Effector CD8-positive, alpha-beta T cell (primary cell): ENCODE data around the gene PDE6B.

ENCODE experiments used
- DNase-seq: peaks from one replicate; lab custom pipeline; 2025; lab: John Stamatoyannopoulos, UW

PDE6B gene

DNA sequence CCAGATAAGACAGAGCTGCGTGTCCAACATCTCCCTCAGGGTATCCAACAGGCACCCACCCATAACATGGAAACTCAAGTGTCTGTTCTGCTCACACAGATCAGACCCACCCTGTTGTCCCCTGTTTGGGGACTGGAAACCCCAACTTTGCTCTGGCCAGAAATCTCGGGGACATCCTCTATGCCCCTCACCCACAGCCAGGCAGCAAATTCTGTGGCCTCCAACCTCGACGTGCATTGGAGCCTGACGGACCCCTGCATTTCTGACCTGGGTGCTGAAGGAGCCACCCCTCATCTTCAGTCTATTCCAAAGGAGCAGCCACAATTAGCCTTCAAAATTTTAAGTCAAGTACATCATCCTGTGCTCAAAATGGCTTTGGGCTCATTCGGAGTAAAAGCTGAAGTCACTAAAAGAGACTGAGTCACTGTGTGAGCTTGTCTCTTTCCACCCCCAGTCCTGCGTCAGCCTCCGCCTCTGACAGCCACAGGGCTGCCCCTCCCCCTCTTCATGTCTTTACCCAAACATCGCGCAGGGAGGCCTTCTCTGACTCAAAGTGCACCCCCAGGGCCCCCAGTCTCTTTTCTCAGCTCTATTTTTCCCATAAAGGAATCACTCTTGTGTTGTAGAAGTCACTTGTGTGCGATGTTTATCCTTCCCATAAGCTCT is 24.4 kb upstream of the PDE6B start:
- DNase-seq = no peak

GRCh38 chr4:601612-602558 is 23.5 kb upstream of the PDE6B start:
- DNase-seq = no peak

DNA sequence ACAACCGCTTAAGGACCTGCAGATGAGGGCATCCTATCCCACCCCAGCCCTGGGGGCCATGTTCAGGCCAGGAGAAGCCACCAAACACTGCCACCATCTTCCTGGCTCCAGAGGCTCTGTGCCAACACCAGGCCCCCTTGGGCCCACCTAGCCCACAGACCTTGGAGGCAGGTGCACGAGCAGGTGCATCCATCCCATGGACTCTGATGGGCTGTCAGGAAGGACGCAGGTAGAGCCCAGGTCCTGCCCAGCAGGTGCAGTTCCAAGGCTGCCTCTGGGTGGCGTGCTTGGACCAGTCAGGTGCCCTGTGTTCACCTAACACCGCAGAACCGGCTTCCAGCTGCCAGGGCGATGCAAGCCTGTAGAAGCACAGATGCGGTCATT is 22.8 kb upstream of the PDE6B start:
- DNase-seq = peak; percentile 37

GRCh38 chr4:604131-604530 is 21.2 kb upstream of the PDE6B start:
- DNase-seq = no peak

DNA sequence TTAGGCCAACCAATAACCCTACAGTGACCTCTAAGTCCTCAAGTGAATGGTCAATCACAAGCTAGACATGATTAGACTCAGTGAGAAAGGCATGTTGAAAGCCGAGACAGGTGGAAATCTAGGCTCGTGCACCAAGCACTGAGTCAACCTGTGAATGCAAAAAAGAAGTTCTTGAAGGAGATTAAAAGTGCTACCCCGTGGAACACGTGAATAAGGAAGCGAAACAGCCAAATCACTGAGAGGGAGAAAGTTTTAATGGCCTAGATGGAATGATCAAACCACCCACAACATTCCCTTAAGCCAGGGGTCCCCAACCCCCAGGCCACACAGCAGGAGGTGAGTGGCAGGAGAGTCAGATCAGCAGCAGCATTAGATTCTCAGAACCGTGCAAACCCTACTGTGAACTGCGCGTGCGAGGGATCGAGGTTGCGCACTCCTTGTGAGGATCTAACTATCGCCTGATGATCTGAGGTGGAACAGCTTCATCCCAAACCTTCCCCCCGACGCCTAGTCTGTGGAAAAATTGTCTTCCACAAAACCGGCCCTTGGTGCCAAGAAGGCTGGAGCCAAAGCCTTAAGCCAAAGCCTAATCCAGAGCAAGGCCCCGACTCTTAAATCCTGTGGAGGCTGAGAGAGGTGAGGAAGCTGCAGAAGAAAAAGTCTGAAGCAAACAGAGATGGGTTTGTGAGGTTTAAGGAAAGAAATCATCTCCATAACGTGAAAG is 19.5 kb upstream of the PDE6B start:
- no peak for DNase-seq

DNA sequence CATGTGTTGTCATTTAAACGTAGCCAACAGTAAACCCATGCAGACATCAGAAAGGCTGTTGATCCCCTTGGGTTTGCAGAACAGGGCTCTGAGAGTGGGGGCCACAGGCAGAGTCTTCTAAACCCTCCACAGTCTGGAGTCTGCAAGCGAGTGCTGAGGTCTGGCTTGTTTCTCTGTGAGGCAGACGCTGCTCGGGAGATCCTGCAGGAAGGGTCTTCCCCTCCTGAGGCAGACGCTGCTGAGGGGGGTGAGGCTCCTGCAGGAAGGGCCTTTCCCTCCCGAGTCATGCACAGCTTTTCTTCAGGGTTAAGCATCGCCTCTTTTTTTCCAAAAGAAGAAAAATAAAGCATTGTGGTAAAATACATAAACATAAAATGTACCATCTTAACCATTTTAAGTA is 17.1 kb upstream of the PDE6B start:
- no peak for DNase-seq

- DNase-seq = no peak
Measured at GRCh38 chr4:609400-610050, 15.8 kb upstream of the PDE6B start.

DNA sequence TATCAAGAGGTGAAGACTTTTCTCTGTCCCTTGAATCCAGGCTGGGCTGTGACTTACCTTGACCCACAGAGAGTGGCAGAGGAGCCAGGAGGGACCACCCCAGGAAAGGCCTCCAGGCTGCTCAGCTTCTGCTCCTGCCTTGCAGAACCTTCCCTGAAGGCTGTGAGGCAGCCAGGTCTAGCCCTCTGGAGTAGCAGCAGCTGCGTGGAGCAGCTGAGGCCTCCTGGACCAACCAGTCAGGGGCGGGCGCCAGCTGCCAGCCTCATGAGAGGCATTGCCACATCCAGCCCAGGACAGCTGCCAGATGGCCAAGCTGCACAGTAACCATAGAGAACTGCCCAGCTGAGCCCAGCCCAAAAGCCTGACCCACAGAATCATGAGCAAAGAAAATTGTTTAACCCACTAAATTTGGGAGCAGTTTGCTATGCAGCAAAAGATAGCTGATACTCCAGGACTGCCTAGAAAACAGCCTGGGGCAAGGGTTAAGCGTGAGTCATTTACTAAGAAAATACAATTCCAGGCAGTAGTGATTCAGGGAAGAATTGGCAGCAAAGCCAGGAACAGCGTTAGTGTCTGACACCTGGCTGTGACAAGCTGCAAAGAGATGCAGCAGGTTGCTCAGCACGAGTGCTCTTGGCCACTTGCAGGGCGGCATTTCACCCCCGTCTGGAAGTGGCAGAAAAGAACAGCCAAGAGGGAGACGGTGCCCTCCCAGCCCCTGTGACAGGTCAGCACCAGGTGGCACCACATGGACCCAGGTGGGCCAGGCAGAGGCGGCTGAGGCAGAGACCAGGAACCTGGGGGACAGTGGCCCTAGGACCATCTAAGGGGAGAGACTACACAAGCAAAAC is 14.7 kb upstream of the PDE6B start:
- DNase-seq = no peak

GRCh38 chr4:612052-612748 is 13.2 kb upstream of the PDE6B start:
- no peak for DNase-seq

- DNase-seq = no peak
Measured at GRCh38 chr4:612749-613125, 12.6 kb upstream of the PDE6B start.

DNA sequence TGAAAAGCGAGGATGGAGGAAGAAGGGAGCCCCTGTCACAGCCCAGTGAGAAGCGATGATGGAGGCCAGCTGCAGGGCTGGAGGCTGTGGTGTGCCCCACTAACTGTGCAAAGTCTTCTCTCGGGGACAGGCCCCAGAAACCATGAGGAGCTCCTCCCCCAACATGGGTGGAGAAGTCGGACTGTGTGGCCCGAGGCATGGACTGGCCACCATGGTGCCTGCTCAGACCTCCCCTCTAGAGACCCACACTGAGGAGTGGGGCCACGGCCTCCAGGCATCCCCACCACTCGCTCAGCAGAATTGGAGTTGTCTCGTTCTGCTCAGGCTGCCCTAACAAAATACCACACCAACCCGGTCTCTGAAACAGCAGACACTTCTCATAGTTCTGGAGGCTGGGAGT is 12.2 kb upstream of the PDE6B start:
- DNase-seq = no peak

DNA sequence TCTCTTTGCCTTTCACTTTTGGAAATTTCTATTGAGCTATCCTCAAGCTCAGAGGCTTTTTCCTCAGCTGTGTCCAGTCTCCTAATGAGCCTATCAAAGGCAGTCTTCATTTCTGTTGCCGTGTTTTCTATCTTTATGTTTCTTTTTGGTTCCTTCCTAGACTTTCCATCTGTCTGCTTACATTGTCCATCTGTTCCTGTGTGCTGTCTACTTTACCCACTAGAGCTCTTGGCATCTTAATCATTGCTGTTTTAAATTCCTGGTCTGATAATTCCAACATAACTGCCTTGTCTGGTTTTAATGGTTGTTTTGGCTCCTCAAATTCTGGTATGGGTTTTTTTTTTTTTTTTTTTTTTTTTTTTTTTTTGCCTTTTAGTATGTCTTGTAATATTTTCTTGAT is 9.3 kb upstream of the PDE6B start:
- no peak for DNase-seq

- DNase-seq = no peak
Measured at GRCh38 chr4:616911-617643, 8.3 kb upstream of the PDE6B start.

- DNase-seq = no peak
Measured at GRCh38 chr4:617644-618641, 7.4 kb upstream of the PDE6B start.

- no peak for DNase-seq
Measured at GRCh38 chr4:620201-620600, 5.2 kb upstream of the PDE6B start.

DNA sequence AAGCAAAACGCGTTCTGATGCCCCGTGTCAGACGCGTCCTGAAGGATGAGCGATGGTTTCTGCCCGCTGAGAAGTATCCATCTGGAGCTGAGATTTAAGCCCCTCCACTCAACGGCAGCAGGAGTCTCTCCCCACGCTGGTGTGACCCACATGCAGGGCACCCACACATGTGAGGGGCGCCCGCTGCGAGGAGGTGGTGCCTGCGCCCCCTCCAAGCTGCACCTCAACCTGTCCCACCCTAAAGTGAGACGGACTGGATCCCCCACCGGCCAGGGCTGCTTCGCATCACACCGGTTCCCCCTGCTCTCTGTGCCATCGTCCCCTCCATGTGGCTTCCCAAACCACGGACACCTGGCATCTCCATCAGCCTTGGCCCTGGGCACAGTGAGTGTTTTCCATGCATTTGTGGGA is 4.5 kb upstream of the PDE6B start:
- DNase-seq = no peak

GRCh38 chr4:621296-622070 is 3.9 kb upstream of the PDE6B start:
- no peak for DNase-seq
